PFSK-1 (cell line): ENCODE results near the gene CDC20B.

ENCODE experiments used
- POLR2AphosphoS5 ChIP-seq: IDR thresholded peaks from 2 replicates; pipeline ENCODE4 v1.6.1; 2012; ENCODE audit warnings: low read depth, mild to moderate bottlenecking, control low read depth, low read length, moderate library complexity
- SIN3A ChIP-seq: IDR thresholded peaks from 2 replicates; pipeline ENCODE4 v1.6.1; 2012; ENCODE audit warnings: mild to moderate bottlenecking, low read length, moderate library complexity, borderline replicate concordance; ENCODE audit not compliant: insufficient read depth

DNA sequence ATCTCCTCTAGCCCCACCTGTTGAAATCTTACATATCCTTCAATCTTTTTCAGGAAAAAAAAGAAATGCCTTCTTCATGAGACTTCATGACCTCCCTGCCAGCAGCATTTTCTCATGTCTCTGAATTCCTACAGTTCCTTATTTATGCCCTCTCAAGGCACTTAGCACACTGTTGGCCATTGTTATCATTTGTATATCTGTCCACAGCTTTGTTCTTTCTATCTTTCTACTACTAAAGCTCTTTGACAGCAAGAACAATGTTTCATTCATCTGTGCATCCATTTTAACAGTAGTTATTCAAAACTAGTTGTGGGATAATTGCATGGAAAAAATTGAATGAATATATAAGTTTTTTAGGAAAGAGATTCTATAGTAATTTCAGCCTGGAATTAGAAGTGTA lies 91.4 kb downstream of the CDC20B start:
- no peak for TF ChIP-seq SIN3A
- TF ChIP-seq POLR2AphosphoS5 = no peak
